ENCODE data around the gene TBC1D30.

DNA sequence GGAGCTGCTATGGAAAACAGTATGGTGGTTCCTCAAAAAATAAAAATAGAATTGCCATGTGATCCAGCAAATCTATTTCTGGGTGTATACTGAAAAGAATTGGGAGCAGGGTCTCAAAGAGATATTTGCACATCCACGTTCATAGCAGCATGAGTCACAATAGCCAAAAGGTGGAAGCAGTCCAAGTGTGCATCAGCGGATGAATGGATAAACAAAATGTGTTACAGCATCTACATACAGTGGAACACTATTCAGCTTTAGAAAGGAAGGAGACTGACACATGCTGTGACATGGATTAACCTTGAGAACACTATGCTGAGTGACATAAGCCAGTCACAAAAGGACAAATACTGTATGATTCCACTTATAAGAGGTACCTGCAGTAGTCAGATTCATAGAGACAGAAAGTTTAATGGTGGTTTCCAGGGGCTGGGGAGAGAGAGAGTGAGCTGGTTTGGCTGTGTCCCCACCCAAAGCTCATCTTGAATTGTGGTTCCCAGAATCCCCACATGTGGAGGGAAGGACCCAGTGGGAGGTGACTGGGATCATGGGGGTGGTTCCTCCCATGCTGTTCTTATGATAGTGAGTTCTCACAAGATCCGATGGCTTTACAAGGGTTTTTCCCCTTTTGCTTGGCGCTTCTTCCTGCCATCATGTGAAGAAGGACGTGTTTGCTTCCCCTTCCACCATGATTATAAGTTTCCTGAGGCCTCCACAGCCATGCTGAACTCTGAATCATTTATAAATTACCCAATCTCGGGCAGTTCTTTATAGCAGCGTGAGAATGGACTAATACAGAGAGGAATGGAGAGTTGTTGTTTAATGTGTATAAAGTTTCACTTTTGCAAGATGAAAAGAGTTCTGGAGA, 17.6 kb upstream of the TBC1D30 start:
- TF ChIP-seq EZH2 (optimal IDR thresholded peaks at IDR 0.05; ENCODE audit: low read depth, low read length) (no peak), CTCF (IDR thresholded peaks at IDR 0.05; ENCODE audit: low read length) (no peak), EZH2phosphoT487 (IDR thresholded peaks at IDR 0.05; ENCODE audit: low read length) (no peak)
